Measurements from ENCODE around the gene ZNF430.

DNA sequence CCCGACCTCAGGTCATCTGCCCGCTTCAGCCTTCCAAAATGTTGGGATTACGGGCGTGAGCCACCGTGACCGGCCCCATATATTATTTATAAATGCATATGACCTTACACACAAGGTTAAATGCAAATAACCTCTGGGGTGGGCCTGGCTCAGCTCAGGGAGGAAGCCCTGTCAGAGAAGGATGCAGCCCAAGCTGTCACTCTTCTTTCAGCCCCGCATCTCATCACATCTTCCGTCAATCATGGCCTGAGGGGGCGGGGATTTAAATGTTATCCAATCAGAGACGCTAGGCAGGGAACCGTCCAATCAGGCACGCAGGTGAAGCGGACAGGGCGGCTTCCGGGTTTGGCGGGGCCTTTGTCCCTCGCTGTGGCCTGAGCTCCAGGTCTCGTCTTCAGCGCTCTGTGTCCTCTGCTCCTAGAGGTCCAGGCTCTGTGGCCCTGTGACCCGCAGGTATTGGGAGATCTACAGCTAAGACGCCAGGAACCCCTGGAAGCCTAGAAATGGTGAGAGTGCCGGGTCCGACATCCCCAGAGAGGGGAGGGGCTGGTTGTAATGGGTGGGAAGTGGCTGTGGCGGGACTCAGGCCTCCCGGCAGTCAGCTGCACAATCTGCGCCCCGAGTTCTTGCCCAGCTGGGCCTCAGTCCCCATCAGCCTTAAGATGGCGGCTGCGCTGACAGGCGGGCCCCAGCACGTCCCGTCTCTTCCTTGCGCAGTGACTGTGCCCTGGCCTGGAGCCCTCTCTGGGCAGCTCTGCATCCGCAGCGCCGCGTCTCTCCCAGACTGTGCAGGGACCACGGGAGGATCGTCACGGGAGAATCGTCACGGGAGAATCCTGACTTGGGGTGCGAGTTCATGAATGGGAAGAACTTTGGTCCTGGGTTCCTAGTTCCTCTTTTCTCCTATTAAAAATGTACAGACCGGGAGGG lies at the start of gene ZNF430:
- TF ChIP-seq SIN3A (IDR thresholded peaks at IDR 0.05; ENCODE audit: borderline replicate concordance, insufficient read depth, low read length): no peak
- TF ChIP-seq TAF1 (IDR thresholded peaks at IDR 0.05; ENCODE audit: borderline replicate concordance, insufficient read depth, low read length): peak; percentile 52; the same call in 1 of the 2 replicates

Measured in PFSK-1 (cell line).